ENCODE measurements around the gene MCC. TPM values are rescaled to one million over a fixed set of nuclear protein-coding genes. Genes with fewer than 3 reads are reported as not detected.

MCC gene
- total and polyA plus RNA-seq, 4 donors, result 9.0 to 47.3 (median 14.7) TPM

DNA sequence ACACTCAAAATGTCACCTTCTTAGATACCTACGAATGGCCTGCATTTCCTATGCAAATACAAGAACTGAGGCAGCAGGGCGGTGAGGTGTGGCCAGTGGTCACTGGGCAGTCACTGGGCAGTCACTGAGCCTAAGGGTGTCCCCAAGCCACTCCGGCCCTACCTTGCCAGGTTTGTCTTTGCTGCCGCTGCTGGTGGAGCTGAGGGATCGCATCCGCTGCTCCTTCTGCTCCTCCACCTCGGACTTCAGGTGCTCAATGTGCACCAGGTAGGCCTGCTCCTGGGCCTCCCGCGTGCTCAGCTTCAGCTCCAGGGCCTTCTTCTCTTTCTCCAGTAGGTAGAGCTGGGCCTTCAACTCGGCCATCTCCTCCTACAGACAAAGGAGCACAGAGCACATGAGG, 439.3 kb downstream of the MCC start:
- H3K9ac ChIP-seq (ENCODE audit: low read depth in 1 of 2, low read length in 2 of 2), result no peak overlapping the region
- no peak for DNase-seq (ENCODE audit: low spot score)
- peaks cover 3 to 57% (median 39%) of the 10 kb centered on the region in 4 donors for H3K36me3 ChIP-seq (ENCODE audit: control insufficient read depth in 4 of 4, insufficient read depth in 3 of 4, low read depth in 1 of 4, low read length in 3 of 4)
- no peaks in the 10 kb centered on the region for H3K9me3 ChIP-seq (ENCODE audit: control insufficient read depth in 4 of 4, low read length in 3 of 4)
- 95% methylated on average over 10 of the region's 10 CpGs for WGBS
- H3K27ac ChIP-seq (ENCODE audit: low read depth in 1 of 2, low read length in 2 of 2), result no peak overlapping the region
- no peak overlapping the region for H3K4me3 ChIP-seq (ENCODE audit: low read depth in 1 of 3, low read length in 3 of 3)
- TF ChIP-seq FOXA1 (IDR thresholded peaks at IDR 0.05) (no peak), ZBTB33 (IDR thresholded peaks at IDR 0.05) (no peak)
- TF ChIP-seq, protein P1, sequence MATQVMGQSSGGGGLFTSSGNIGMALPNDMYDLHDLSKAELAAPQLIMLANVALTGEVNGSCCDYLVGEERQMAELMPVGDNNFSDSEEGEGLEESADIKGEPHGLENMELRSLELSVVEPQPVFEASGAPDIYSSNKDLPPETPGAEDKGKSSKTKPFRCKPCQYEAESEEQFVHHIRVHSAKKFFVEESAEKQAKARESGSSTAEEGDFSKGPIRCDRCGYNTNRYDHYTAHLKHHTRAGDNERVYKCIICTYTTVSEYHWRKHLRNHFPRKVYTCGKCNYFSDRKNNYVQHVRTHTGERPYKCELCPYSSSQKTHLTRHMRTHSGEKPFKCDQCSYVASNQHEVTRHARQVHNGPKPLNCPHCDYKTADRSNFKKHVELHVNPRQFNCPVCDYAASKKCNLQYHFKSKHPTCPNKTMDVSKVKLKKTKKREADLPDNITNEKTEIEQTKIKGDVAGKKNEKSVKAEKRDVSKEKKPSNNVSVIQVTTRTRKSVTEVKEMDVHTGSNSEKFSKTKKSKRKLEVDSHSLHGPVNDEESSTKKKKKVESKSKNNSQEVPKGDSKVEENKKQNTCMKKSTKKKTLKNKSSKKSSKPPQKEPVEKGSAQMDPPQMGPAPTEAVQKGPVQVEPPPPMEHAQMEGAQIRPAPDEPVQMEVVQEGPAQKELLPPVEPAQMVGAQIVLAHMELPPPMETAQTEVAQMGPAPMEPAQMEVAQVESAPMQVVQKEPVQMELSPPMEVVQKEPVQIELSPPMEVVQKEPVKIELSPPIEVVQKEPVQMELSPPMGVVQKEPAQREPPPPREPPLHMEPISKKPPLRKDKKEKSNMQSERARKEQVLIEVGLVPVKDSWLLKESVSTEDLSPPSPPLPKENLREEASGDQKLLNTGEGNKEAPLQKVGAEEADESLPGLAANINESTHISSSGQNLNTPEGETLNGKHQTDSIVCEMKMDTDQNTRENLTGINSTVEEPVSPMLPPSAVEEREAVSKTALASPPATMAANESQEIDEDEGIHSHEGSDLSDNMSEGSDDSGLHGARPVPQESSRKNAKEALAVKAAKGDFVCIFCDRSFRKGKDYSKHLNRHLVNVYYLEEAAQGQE (IDR thresholded peaks at IDR 0.05), result no peak
- no peaks in the 10 kb centered on the region for H3K4me1 ChIP-seq (ENCODE audit: control insufficient read depth in 4 of 4, insufficient read depth in 4 of 4, low read length in 3 of 4)
- H3K27me3 ChIP-seq (ENCODE audit: control insufficient read depth in 4 of 4, insufficient read depth in 4 of 4, low read length in 3 of 4), result no peaks in the 10 kb centered on the region

GRCh38 chr5:113047733-113048652, 440.3 kb downstream of the MCC start:
- no peaks in the 10 kb centered on the region for H3K27me3 ChIP-seq (ENCODE audit: control insufficient read depth in 4 of 4, insufficient read depth in 4 of 4, low read length in 3 of 4)
- no peak overlapping the region for H3K9ac ChIP-seq (ENCODE audit: low read depth in 1 of 2, low read length in 2 of 2)
- H3K4me3 ChIP-seq (ENCODE audit: low read depth in 1 of 3, low read length in 3 of 3), result no peak overlapping the region
- TF ChIP-seq EGR1 (IDR thresholded peaks at IDR 0.05; ENCODE audit: low read depth in 2 of 2) (no peak), RXRA (IDR thresholded peaks at IDR 0.05) (no peak), FOXA1 (IDR thresholded peaks at IDR 0.05) (no peak), TAF1 (conservative IDR thresholded peaks at IDR 0.05) (no peak), HNF4G (IDR thresholded peaks at IDR 0.05) (no peak), HNF4A (conservative IDR thresholded peaks at IDR 0.05) (no peak), SP1 (IDR thresholded peaks at IDR 0.05) (no peak)
- no peak for DNase-seq (ENCODE audit: low spot score)
- H3K27ac ChIP-seq (ENCODE audit: low read depth in 1 of 2, low read length in 2 of 2), result no peak overlapping the region
- no peaks in the 10 kb centered on the region for H3K4me1 ChIP-seq (ENCODE audit: control insufficient read depth in 4 of 4, insufficient read depth in 4 of 4, low read length in 3 of 4)
- H3K9me3 ChIP-seq (ENCODE audit: control insufficient read depth in 4 of 4, low read length in 3 of 4), result no peaks in the 10 kb centered on the region
- peaks cover 3 to 55% (median 35%) of the 10 kb centered on the region in 4 donors for H3K36me3 ChIP-seq (ENCODE audit: control insufficient read depth in 4 of 4, insufficient read depth in 3 of 4, low read depth in 1 of 4, low read length in 3 of 4)
- WGBS, result 82% methylated on average over 11 of the region's 11 CpGs

GRCh38 chr5:113047234-113047633, 441.0 kb downstream of the MCC start:
- H3K4me3 ChIP-seq (ENCODE audit: low read depth in 1 of 3, low read length in 3 of 3), result no peak overlapping the region
- no peaks in the 10 kb centered on the region for H3K4me1 ChIP-seq (ENCODE audit: control insufficient read depth in 4 of 4, insufficient read depth in 4 of 4, low read length in 3 of 4)
- H3K9me3 ChIP-seq (ENCODE audit: control insufficient read depth in 4 of 4, low read length in 3 of 4), result no peaks in the 10 kb centered on the region
- H3K9ac ChIP-seq (ENCODE audit: low read depth in 1 of 2, low read length in 2 of 2), result no peak overlapping the region
- peaks cover 3 to 51% (median 33%) of the 10 kb centered on the region in 4 donors for H3K36me3 ChIP-seq (ENCODE audit: control insufficient read depth in 4 of 4, insufficient read depth in 3 of 4, low read depth in 1 of 4, low read length in 3 of 4)
- no peak overlapping the region for H3K27ac ChIP-seq (ENCODE audit: low read depth in 1 of 2, low read length in 2 of 2)
- H3K27me3 ChIP-seq (ENCODE audit: control insufficient read depth in 4 of 4, insufficient read depth in 4 of 4, low read length in 3 of 4), result no peaks in the 10 kb centered on the region
- no peak for DNase-seq (ENCODE audit: low spot score)
- 87% methylated on average over 2 of the region's 2 CpGs for WGBS
- TF ChIP-seq RAD21 (IDR thresholded peaks at IDR 0.05) (no peak), ATF3 (IDR thresholded peaks at IDR 0.05) (no peak), MAX (IDR thresholded peaks at IDR 0.05) (no peak), NR2F2 (IDR thresholded peaks at IDR 0.05) (no peak), RXRA (IDR thresholded peaks at IDR 0.05) (no peak), FOXA2 (IDR thresholded peaks at IDR 0.05) (no peak), JUND (IDR thresholded peaks at IDR 0.05) (no peak), ZBTB33 (IDR thresholded peaks at IDR 0.05) (no peak), TAF1 (conservative IDR thresholded peaks at IDR 0.05) (no peak), GABPA (IDR thresholded peaks at IDR 0.05 in 1 of 2, conservative IDR thresholded peaks at IDR 0.05 in 1 of 2) (no peak), YY1 (IDR thresholded peaks at IDR 0.05) (no peak), CTCF (IDR thresholded peaks at IDR 0.05; ENCODE audit: low read depth, low read length, missing input control) (no peak)

Data from liver (tissue), 9 donors.